Activated CD8-positive, alpha-beta memory T cell treated with anti-CD3 and anti-CD28 coated beads, Interleukin-2, amount 50 U/mL, for 24 hours (primary cell): Measurements from ENCODE around the gene TBCD.

Experiments
- DNase-seq: peaks from one replicate; pipeline ENCODE4 v3.0.0-alpha.2; 2020; ENCODE audit errors: extremely low read depth

The TBCD gene

DNA sequence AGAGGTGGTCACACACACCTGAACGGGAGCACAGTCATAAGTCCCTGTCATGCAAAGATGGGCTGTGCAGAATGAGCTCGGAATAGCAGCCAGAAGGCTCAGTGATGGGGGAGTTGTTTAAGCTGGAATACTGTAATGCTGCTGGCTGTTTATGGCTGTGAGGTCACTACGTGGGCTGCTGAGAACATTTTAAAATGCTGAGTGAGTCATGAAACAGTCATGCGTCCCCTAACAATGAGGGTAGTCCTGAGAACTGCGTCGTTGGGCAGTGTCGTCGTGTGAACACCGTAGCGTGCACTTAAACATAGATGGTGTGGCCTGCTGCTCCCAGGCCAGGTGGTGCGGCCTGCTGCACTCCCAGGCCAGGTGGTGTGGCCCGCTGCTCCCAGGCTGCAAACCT lies 39.7 kb downstream of the TBCD start:
- no peak for DNase-seq

DNA sequence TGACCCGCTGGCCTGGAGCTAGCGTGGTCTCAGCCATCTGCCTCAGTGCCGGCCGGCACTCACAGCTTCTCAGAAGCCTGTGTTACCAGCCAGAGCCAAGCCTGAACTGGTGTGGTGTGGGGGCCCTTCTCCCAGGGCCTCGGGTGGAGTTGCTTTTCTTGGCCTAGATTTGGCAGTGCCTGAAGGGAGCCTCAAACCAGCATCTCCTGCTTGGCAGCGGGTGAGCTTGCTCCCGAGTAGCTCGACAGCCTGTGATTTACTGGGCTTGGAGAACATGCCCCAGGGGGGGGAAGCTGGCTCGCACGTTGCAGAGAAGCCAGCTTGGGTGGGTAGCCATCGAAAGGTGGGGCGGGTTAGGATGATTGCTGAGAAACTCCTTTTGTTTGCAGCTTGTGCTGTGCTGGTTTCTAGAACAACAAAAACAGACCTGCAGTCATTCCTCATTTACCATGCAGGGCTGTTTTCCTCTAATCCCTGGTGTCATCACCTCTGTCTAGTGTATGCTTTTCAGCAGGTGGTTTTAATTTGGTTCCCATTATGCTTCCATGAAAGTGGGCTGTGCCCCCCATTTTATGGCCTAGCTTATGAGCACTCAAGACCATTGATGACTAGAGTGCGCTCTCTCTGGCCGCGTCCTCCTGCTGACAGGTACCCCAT lies 42.2 kb downstream of the TBCD start:
- DNase-seq, result no peak

DNA sequence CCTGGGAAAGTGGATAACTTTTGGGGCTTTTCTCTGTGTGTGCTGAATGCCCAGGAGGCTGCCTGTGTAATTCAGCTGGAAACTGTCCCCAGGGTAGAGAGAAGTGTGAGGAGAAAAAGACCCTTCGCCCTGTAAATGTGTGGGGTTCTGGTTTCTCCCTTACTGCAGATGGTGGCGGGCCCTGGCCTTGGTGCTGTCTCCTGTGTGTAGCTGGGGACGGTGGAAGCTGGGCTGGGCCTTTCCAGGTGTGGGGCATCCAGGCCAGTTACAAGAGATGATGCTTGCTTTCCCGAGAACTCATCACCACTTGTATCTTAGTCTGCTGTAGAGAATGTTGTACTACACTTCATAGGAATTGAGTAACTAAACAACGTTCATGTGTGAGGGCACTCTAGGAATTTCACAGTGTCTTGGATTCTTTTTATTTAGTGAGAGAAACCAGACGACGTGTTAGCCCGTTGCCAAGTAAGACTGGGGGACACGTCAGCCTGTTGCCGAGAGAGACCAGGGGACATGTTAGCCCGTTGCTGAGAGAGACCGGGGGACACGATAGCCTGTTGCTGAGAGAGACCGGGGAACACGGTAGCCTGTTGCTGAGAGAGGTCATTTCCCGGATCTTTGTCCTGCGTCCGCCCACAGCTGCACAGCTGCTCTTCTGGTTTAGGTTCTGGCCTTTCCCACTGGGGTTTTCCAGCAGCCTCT lies 43.1 kb downstream of the TBCD start:
- no peak for DNase-seq

DNA sequence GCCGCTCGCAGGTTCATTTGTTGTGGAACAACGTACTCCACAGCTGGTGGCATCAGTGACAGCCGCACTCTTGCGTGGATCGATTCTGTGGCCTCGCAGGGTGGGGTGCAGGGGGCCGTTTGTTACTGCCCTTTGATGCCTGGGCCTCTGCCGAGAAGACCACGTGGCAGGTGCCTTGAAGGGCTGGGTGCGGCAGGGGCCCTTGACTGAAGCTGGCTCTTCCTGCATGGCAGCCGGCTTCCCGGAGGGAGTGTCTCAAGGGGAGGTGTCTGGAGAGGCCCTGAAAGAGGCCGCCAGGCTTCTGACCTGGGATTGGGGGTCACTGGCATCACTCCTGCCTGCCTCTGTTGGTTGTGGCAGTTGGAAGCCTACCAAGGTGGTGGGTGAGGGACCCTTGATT lies 43.8 kb downstream of the TBCD start:
- no peak for DNase-seq

DNA sequence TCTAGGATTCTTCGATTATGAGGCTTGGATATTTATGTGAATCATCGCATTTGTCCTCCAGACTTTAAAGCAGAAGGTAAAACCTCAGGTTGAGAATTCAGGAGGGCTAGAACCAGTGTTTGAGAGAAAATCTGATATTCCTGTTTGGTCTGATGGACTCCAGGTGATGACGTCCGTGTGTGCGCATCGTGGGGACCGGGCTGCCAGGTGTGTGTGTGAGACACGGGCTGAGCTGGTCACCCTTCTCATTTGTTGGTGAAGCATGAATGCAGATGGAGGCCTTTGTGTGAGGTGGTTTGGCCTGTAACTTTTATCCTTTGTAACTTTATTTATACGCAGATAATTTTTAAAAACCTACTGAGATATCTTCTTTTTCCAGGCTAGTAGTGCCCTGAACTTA lies 45.2 kb downstream of the TBCD start:
- no peak for DNase-seq

DNA sequence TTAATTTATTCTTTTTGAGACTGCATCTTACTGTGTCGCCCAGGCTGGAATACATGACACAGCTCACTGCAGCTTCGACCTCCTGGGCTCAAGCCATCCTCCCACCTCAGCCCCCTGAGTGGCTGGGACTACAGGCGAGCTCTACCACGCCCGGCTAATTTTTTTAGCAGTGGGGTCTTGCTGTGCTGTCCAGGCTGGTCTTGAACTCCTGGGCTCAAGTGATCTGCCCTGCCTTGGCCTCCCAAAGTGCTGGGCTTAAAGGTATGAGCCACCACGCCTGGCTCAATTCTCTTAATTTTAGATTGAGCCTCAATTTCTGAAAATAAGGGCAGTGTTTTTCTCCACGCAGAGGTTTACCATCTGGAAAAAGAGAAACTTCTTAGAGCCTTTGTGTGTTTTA lies 46.9 kb downstream of the TBCD start:
- DNase-seq, result no peak

DNA sequence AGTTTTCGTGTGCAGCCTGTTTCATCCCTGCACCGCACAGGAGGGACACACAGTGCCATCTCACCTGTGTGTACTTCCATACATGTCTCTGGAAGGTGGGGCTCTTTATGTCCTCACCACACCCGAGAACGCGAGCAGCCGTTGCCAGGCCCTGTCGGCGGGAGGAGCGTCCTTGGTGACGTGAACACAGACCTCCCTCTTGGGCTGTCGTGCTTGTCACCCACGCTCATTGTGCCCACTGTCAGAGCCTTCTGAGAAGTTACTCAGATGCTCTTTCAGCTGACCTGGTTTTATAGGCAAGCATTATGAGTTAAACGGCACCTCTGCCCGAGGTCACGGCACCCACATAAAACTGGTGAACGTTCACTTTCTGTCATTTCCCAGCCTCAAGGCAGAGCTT lies 47.7 kb downstream of the TBCD start:
- no peak for DNase-seq

DNA sequence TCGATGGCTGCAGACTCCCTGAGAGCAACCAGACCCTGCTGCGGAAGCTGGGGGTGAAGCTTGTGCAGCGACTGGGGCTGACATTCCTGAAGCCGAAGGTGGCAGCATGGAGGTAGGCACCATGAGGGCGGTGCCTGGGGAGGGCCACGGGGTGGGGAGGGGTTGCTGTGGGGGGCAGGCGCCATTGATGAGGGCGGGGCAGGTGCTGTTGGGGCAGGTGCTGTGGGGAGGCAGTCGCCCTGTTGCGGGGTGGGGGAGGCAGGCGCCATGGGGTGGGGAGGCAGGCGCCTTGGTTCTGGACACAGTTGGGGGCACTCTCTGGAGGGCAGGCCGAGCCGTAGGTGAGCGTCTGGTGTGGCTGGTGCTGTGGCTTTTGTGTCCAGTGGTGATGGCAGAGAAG lies 49.0 kb downstream of the TBCD start:
- no peak for DNase-seq

DNA sequence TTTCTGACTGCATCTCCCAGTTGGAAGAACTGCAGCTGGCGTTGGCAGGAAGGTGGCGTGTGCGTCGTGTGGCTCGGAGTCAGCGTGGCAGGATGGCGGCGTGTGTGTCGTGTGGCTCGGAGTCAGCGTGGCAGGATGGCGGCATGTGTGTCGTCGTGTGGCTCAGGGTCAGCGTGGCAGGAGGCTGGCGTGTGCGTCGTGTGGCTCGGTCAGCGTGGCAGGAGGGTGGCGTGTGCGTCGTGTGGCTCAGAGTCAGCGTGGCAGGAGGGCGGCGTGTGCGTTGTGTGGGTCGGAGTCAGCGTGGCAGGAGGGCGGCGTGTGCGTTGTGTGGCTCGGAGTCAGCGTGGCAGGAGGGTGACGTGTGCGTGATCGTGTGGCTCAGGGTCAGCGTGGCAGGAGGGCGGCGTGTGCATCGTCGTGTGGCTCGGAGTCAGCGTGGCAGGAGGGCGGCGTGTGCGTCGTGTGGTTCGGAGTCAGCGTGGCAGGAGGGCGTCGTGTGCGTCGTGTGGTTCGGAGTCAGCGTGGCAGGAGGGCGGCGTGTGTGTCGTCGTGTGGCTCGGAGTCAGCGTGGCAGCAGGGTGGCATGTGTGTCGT lies 49.6 kb downstream of the TBCD start:
- no peak for DNase-seq

DNA sequence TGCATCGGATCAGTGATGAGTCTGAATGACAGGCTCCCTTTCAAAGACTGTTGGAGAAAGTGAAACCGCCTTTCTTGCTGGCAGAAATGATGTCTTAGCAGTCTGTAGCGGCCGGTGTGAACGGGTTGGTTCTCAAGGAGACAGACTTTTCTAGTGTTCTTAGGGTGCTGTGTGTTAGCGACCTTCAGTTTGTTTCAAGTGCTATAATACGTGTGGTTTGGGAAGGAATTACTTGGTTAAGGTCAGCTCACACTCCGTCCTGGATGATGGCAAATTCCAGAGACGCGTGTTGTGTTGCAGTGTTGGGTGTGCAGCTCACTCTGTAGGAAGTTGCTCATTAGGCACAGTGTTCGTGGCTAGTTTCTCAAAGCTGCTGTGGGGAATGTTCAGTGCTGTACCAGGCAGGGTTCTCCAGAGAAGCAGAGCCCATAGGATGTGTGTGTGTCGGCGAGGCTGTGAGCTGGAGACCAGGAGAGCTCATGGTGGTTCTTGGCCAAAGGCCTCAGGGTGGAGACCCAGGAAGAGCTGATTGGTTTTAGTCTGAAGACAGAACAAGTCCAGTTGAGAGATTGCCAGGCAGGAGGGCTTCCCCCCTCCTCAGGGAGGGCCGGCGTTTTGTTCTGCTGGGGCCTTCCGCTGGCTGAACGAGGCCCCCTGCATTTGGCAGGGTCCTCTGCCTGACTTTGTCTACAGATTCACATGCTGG lies 50.4 kb downstream of the TBCD start:
- DNase-seq, result no peak

DNA sequence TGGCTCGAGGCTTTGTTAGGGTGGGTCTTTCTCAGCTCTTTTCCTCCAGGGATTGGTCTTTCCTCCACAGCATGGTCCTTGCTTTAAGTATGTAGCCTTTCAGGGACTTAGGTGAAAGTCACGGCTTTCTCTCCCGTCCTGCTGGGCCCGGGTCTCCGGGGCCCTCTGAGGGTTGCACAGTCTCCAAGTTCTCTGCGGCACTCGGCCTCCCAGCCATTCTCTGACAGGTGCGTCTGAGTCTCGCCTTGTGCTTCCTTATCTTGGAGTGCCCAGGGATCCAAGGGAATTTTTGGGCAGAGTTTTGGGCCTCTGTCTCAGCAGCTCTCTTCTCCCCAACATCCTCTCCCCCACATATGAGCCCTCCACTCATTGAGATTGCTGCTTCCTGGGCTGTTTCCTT lies 51.3 kb downstream of the TBCD start:
- no peak for DNase-seq

DNA sequence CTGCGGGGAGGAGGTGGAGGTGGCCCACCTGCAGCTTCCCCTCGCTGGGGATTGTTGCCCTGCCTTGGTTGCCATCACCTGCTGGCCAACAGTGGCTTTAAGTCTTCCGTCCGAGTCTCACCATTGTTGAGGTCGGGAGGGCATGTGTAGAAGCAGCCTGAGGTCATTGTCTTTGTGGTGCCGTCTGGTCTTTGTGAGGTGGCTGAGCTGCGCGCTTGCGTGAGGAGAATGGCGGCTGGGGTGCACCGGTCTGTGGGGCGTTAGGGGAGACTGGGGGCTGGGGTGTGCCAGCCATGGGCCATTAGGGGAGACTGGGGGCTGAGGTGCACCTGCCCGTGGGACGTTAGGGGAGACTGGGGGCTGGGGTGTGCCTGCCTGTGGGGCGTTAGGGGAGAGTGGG lies 51.7 kb downstream of the TBCD start:
- DNase-seq, result no peak

DNA sequence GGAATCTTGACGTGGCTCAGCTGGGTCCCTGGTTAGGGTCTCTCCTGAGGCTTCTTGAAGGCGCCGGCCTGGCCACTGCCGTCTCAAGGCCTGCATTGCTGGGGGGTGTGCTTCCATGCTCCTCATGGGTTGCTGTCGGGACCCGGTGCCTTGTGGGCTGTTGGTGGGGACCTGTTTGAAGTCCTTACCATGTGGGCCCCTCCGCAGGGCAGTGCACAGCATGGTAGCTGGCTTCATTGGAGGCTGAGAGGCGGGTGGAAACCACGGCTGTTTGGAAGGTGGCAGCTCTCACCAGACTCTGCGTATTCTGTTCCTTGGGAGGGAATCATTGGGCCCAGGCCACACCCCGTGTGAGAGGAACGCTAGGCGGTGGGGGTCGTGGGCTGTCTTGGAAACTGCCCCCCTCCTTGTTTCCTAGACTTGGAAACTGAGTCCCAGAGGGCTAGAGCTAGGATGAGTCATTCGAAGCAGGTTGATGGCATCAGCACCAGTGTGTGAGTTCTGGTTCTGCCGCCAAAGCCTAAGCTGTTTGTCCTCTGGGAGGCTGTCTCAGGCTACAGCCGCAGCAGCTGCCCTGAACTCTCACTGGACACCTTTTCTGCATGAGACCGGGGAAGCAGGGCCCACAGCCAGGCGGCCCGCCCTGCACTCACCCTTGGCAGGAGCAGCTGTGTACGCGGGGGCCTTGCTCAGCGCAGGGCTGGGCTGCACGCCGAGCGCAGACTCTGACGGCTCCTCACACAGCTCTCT lies 52.8 kb downstream of the TBCD start:
- no peak for DNase-seq

DNA sequence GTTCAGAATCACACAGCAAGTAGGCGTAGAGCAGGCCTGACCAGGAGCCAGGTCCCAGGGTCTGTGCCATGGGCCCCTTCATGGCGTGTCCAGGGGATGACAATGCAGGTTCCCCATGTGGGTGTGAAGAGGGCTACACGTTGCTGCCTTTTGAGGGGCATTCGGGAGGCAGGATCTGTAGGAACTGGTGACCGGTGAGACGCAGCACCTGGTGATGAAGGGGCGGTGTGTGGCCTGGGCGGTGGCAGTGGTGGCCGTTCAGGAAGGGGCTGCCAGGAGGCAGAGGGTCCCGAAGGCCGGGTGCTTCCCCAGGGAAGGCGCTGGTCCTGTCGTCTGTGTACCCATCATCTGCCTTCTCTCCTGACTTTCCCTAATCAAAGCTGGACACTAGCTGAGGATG lies 53.4 kb downstream of the TBCD start:
- no peak for DNase-seq

DNA sequence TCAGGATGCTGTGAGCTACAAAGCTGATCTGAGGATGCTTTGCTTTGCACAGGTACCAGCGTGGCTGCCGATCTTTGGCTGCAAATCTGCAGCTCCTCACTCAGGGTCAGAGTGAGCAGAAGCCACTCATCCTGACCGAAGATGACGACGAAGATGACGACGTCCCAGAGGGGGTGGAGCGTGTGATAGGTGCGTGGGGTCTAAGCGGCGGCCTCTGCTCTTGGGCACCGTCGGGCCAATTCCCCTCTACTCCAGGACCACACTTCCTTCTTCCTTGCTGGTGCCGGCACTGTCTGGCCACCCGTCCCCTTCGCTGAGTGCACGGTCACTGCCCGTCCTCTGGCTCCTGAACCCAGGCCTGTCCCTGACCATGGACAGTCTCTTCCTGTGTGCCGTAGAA lies 54.0 kb downstream of the TBCD start:
- no peak for DNase-seq

DNA sequence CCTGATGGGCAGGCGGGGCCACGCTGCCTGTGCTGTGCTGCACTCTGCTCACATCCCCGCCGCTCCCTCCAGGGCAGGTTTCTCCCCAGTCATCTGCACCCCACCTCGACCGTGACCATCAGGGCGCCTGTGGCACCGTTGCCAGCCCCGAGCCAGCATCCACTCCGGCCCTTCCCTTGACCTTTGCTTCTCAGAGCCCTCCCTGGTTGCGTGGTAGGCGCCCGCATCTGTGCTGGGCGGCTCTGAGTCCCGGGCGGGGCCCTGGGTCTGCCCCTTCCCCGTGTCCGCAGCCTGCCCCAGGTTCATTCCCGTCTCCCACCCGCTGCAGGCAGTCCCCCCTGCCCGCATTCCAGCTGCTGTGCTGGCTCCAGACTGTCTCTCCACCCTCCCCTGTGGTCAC lies 54.8 kb downstream of the TBCD start:
- no peak for DNase-seq

DNA sequence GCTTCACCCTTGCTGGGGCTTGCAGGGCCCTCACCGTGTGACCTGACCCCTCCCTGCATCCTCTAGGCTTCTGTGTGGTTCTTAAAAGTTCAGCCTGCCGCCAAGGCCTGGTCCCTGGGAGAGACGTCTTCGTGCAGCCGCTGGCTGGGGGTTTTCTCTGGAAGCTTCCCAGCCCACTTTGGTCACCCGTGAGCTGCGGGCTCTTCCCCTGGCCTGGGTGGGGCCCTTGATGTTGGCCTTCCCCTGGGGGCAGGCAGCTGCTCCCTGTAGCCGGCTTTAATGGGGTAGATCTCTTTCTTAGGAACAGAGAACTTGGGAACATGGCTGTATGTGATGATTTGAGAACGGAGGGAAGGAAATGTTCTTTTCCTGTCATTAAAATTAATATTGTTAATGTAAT lies 55.2 kb downstream of the TBCD start:
- DNase-seq, result no peak

DNA sequence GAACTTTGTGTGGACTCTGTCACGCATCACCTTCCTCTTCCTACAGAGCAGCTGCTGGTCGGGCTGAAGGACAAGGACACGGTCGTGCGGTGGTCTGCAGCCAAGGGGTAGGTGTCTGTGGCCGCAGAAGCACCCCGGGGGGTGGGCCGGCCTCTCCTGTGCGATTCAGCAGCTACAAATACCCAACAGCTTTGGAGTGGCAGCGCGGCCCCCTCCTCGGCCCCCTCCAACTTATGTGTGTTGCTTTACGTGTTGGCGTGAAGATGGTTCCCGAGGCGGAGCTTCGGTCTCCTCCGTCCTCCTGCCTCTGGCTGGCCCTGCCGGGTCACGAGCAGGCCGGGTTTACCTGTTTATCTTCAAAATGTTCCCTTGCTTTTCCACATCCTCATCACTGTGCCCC lies 55.7 kb downstream of the TBCD start:
- no peak for DNase-seq

DNA sequence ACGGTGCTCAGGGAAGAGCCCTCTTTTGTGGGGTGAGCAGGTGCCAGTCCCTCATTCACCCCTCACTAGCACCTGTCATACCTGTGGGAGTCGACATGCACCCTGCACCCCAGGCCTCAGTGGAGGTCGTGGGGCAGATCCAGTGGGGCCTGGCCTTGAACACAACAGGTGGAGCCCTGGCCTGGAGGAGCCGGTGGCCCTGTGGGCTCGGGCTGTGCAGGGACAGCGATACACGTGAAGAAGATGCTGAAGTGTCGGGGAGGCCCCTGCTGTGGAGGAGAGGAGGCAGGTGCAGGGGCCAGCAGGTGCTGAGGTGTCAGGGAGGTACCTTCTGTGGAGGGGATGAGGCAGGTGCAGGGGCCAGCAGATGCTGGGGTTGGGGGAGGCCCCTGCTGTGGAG lies 56.1 kb downstream of the TBCD start:
- DNase-seq, result no peak

DNA sequence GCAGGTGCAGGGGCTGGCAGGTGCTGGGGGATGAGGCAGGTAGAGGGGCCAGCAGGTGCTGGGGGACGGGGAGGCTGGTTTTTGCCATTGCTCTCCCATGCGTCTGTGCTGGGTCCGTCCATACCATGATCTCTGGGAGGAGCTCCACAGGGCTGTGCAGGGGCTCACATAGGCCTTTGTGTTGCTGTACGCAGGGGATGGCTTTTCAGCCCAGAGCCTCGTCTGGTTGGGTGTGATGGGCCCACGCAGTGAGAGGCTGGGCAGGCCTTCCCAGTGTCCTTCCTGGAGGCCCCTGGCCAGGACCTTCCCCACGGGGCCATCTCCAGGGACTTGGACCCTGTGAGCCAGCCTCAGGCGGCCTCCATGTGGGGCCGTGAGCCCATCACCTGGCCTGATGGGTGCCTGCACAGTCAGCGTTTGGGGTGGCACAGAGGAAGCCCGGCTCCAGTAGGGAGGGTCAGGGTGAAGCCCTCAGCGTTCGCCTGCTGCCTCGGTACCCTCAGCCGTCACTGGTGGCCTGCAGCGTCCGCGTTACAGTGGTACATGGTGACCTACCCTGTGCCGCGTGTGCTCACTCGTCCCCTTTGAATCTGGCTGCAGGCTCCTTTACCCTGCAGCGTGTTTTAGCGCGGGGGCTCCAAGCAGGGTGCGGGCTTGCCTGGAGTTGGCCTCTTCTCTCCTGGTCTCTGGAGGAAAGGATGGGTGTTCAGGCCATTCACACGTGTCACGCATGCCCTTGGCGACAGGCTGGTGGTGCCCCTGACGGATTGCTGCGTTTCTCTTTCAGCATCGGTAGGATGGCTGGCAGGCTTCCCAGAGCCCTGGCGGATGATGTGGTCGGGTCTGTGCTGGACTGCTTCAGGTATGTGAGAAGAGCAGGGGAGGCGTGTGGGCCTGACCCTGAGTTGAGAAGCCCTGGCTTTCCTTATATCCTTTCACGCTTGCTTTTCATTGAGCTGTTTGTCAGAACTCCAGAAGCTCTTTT lies 57.3 kb downstream of the TBCD start:
- no peak for DNase-seq
